Esophagus (tissue), 2 donors: ENCODE measurements around the gene SIK3. TPM values are rescaled to one million over a fixed set of nuclear protein-coding genes. Genes with fewer than 3 reads are reported as not detected.
A peak's percentile ranks its signal among the peaks of the same experiment; 100 is the strongest.

ENCODE experiments used
- H3K27ac ChIP-seq, 2 donors: one replicate each; pipeline ENCODE4 v1.5.1; 2013; ENCODE audit warnings: low read depth in 2 of 2, mild to moderate bottlenecking in 2 of 2, inconsistent platforms in 1 of 2, low read length in 1 of 2, moderate library complexity in 1 of 2
- H3K27me3 ChIP-seq, 2 donors: one replicate each; pipeline ENCODE4 v1.6.1; 2013; ENCODE audit warnings: low read length in 2 of 2, control low read depth in 1 of 2, mild to moderate bottlenecking in 1 of 2; ENCODE audit not compliant: insufficient read depth in 2 of 2, control insufficient read depth in 1 of 2
- H3K36me3 ChIP-seq, 2 donors: one replicate each; pipeline ENCODE4 v1.6.1; 2013; ENCODE audit warnings: low read length in 1 of 2; ENCODE audit not compliant: control insufficient read depth in 2 of 2, insufficient read depth in 2 of 2
- H3K4me1 ChIP-seq, 2 donors: one replicate each; pipeline ENCODE4 v1.6.1; 2013; ENCODE audit warnings: low read length in 1 of 2; ENCODE audit not compliant: control insufficient read depth in 2 of 2, insufficient read depth in 2 of 2
- H3K4me3 ChIP-seq, 2 donors: one replicate each; pipeline ENCODE4 v1.5.1; 2013; ENCODE audit warnings: low read length in 2 of 2, mild to moderate bottlenecking in 2 of 2, low read depth in 1 of 2, moderate library complexity in 1 of 2
- H3K9me3 ChIP-seq, 2 donors: one replicate each; pipeline ENCODE4 v1.6.1; 2013; ENCODE audit warnings: mild to moderate bottlenecking in 2 of 2, low read depth in 1 of 2, low read length in 1 of 2, moderate library complexity in 1 of 2; ENCODE audit not compliant: control insufficient read depth in 2 of 2, insufficient read depth in 1 of 2
- WGBS, 2 donors: extraction: QIAGEN DNeasy Blood & Tissue Kit; methylation state at CpG; one replicate each; pipeline ENCODE4 v1.1.7; 2013; 5-methylcytosine and 5-hydroxymethylcytosine counted together
- polyA plus RNA-seq, 2 donors: library from polyadenylated mRNA; stranded (reverse); fragments of 200-250 nt; gene quantifications; one replicate each; pipeline ENCODE4 v1.2.3, GENCODE V29; 2013
- donor health status: healthy with polysubstance abuse.
- donor health status: Bipolar disorder and iron deficiency.

Gene SIK3
- polyA plus RNA-seq, 2 donors: 6.4 to 7.0 TPM

GRCh38 chr11:116927163-116927974 is 170.9 kb downstream of the SIK3 start:
- 76 to 80% methylated on average over 11 of the region's 11 CpGs for WGBS, 2 donors
- peaks cover 0 to 4% of the 10 kb centered on the region in 2 donors for H3K36me3 ChIP-seq
- H3K4me3 ChIP-seq: no peak overlapping the region
- no peak overlapping the region for H3K27ac ChIP-seq
- no peaks in the 10 kb centered on the region for H3K9me3 ChIP-seq
- no peaks in the 10 kb centered on the region for H3K27me3 ChIP-seq
- no peaks in the 10 kb centered on the region for H3K4me1 ChIP-seq

GRCh38 chr11:116925050-116925449 is 173.2 kb downstream of the SIK3 start:
- no peak overlapping the region for H3K27ac ChIP-seq
- no peaks in the 10 kb centered on the region for H3K4me1 ChIP-seq
- 83 to 84% methylated on average over 8 of the region's 8 CpGs for WGBS, 2 donors
- H3K36me3 ChIP-seq: peaks cover 3 to 6% of the 10 kb centered on the region in 2 donors
- H3K27me3 ChIP-seq: no peaks in the 10 kb centered on the region
- H3K4me3 ChIP-seq: no peak overlapping the region
- H3K9me3 ChIP-seq: no peaks in the 10 kb centered on the region

- Histone ChIP-seq H3K27me3 (no peaks in the 10 kb centered on the region), H3K4me1 (no peaks in the 10 kb centered on the region), H3K27ac (no peak overlapping the region), H3K36me3 (peaks cover 3% of the 10 kb centered on the region in 2 donors), H3K9me3 (no peaks in the 10 kb centered on the region), H3K4me3 (no peak overlapping the region)
- WGBS, 2 donors: 66 to 68% methylated on average over 3 of the region's 3 CpGs
Observed at GRCh38 chr11:116918925-116919655, 179.1 kb downstream of the SIK3 start.

GRCh38 chr11:116917632-116918031 is 180.6 kb downstream of the SIK3 start:
- Histone ChIP-seq H3K36me3 (peaks cover 3% of the 10 kb centered on the region in 2 donors), H3K27me3 (no peaks in the 10 kb centered on the region), H3K9me3 (no peaks in the 10 kb centered on the region), H3K4me3 (no peak overlapping the region), H3K4me1 (no peaks in the 10 kb centered on the region), H3K27ac (no peak overlapping the region)
- 76 to 87% methylated on average over 5 of the region's 5 CpGs for WGBS, 2 donors

GRCh38 chr11:116916886-116917285 is 181.3 kb downstream of the SIK3 start:
- Histone ChIP-seq H3K4me3 (no peak overlapping the region), H3K4me1 (no peaks in the 10 kb centered on the region), H3K36me3 (peaks cover 0 to 3% of the 10 kb centered on the region in 2 donors), H3K27me3 (no peaks in the 10 kb centered on the region), H3K9me3 (no peaks in the 10 kb centered on the region), H3K27ac (no peak overlapping the region)
- WGBS, 2 donors: 95 to 96% methylated on average over 12 of the region's 12 CpGs

- WGBS, 2 donors: 98% methylated on average over 2 of the region's 2 CpGs
- no peak overlapping the region for H3K4me3 ChIP-seq
- no peaks in the 10 kb centered on the region for H3K4me1 ChIP-seq
- H3K36me3 ChIP-seq: peaks cover 0 to 3% of the 10 kb centered on the region in 2 donors
- H3K27ac ChIP-seq: no peak overlapping the region
- H3K9me3 ChIP-seq: no peaks in the 10 kb centered on the region
- no peaks in the 10 kb centered on the region for H3K27me3 ChIP-seq
Observed at GRCh38 chr11:116916052-116916451, 182.2 kb downstream of the SIK3 start.

- H3K4me3 ChIP-seq: no peak overlapping the region
- H3K4me1 ChIP-seq: no peaks in the 10 kb centered on the region
- no peaks in the 10 kb centered on the region for H3K36me3 ChIP-seq
- no peaks in the 10 kb centered on the region for H3K27me3 ChIP-seq
- H3K27ac ChIP-seq: no peak overlapping the region
- H3K9me3 ChIP-seq: no peaks in the 10 kb centered on the region
Observed at GRCh38 chr11:116913000-116913399, 185.2 kb downstream of the SIK3 start.

- Histone ChIP-seq H3K36me3 (no peaks in the 10 kb centered on the region), H3K27ac (peak overlapping the region in 1 of 2 donors; percentile 3), H3K9me3 (no peaks in the 10 kb centered on the region), H3K27me3 (no peaks in the 10 kb centered on the region), H3K4me1 (no peaks in the 10 kb centered on the region), H3K4me3 (no peak overlapping the region)
- WGBS, 2 donors: 92 to 94% methylated on average over 7 of the region's 7 CpGs
Observed at GRCh38 chr11:116911976-116912734, 186.1 kb downstream of the SIK3 start.

GRCh38 chr11:116910847-116911246 is 187.4 kb downstream of the SIK3 start:
- WGBS, 2 donors: 89 to 95% methylated on average over 4 of the region's 4 CpGs
- Histone ChIP-seq H3K27me3 (no peaks in the 10 kb centered on the region), H3K27ac (no peak overlapping the region)

More at GRCh38 chr11:116910847-116911246, 187.4 kb downstream of the SIK3 start:
- H3K4me1 ChIP-seq: no peaks in the 10 kb centered on the region
- no peaks in the 10 kb centered on the region for H3K9me3 ChIP-seq
- no peak overlapping the region for H3K4me3 ChIP-seq
- no peaks in the 10 kb centered on the region for H3K36me3 ChIP-seq
